Upper lobe of left lung (tissue), 4 donors: ENCODE data around the gene MAP1LC3C.

Experiments
- CTCF ChIP-seq, 6 experiments: fragments of 450-650 bp in 4 of 6; fragments of 200-600 bp in 2 of 6; sonication (generic) in 2 of 6; IDR thresholded peaks; one replicate each; pipeline ENCODE4 v1.5.1; 2016 to 2019; ENCODE audit warnings: antibody characterized with exemption in 6 of 6
- POLR2A ChIP-seq, 4 donors: fragments of 450-650 bp; IDR thresholded peaks; one replicate each; pipeline ENCODE4 v1.5.1; 2016 to 2017; ENCODE audit warnings: antibody characterized with exemption in 4 of 4, mild to moderate bottlenecking in 2 of 4
- POLR2AphosphoS5 ChIP-seq, 2 donors: sonication (generic); formaldehyde crosslinking; IDR thresholded peaks; one replicate each; pipeline ENCODE4 v1.5.1; 2017; ENCODE audit warnings: antibody characterized with exemption in 2 of 2

GRCh38 chr1:241997401-241997998, 1.4 kb downstream of the MAP1LC3C start:
- TF ChIP-seq CTCF (IDR thresholded peaks at IDR 0.05) (no peak), POLR2AphosphoS5 (IDR thresholded peaks at IDR 0.05) (no peak), POLR2A (IDR thresholded peaks at IDR 0.05) (no peak)
